Adrenal gland (tissue), 12 donors: Measurements from ENCODE around the gene JARID2. TPM values are rescaled to one million over a fixed set of nuclear protein-coding genes. Genes with fewer than 3 reads are reported as not detected.

Source experiments
- DNase-seq, 7 donors: peaks; one replicate each; pipeline ENCODE4 v3.0.0-alpha.2; 2019 to 2020
- H3K27ac ChIP-seq, 5 donors: fragments of 200-600 bp; sonication (generic) in 4 of 5; 1 replicate in 3 of 5; 2 replicates in 2 of 5; pipeline versions ENCODE4 v1.5.1 to v1.8.0; 2016 to 2020; ENCODE audit warnings: mild to moderate bottlenecking in 1 of 5
- H3K27me3 ChIP-seq: fragments of 200-600 bp; 2 replicates; pipeline ENCODE4 v1.8.0; 2021
- H3K36me3 ChIP-seq, 2 donors: fragments of 200-600 bp; replicated peaks in 1 of 2; 1 replicate in 1 of 2; 2 replicates in 1 of 2; pipeline versions ENCODE4 v1.5.1 to v1.8.0; 2018 to 2022
- H3K4me1 ChIP-seq, 2 donors: fragments of 200-600 bp; replicated peaks in 1 of 2; 1 replicate in 1 of 2; 2 replicates in 1 of 2; pipeline versions ENCODE4 v1.5.1 to v1.8.0; 2018 to 2021
- H3K4me3 ChIP-seq, 4 donors: fragments of 200-600 bp; sonication (generic) in 3 of 4; one replicate each; pipeline ENCODE4 v1.5.1; 2016 to 2018
- H3K9me3 ChIP-seq, 3 donors: fragments of 200-600 bp; sonication (generic) in 1 of 3; replicated peaks in 1 of 3; 1 replicate in 2 of 3; 2 replicates in 1 of 3; pipeline versions ENCODE4 v1.5.1 to v1.8.0; 2016 to 2021
- CTCF ChIP-seq, 6 experiments: fragments of 450-650 bp in 4 of 6; fragments of 200-600 bp in 2 of 6; sonication (generic) in 1 of 6; IDR thresholded peaks; 1 replicate in 5 of 6; 2 replicates in 1 of 6; pipeline versions ENCODE4 v1.5.1 to v1.8.0; 2016 to 2021; ENCODE audit warnings: antibody characterized with exemption in 6 of 6, mild to moderate bottlenecking in 2 of 6, moderate library complexity in 1 of 6
- POLR2A ChIP-seq, 2 donors: fragments of 450-650 bp; IDR thresholded peaks; one replicate each; pipeline ENCODE4 v1.6.1; 2017; ENCODE audit warnings: antibody characterized with exemption in 2 of 2, mild to moderate bottlenecking in 2 of 2, moderate library complexity in 1 of 2
- WGBS, 4 donors: extraction: QIAGEN DNeasy Blood & Tissue Kit in 2 of 4; methylation state at CpG; one replicate each; pipeline versions ENCODE4 v1.1.5 to v1.1.7; 2013 to 2017; 5-methylcytosine and 5-hydroxymethylcytosine counted together
- intact Hi-C, 2 donors: fragments of 100-400 bp; cut with DNase I; formaldehyde crosslinking; loops; one replicate each; pipeline versions ENCODE4 v1.14.1 to v1.15.0; 2022 to 2023
- polyA plus RNA-seq, 3 donors: library from polyadenylated mRNA; stranded (reverse); fragments of 200-250 nt in 2 of 3; fragments of 350-450 nt in 1 of 3; fragmentation: Illumina TruSeq in 1 of 3; extraction: RNeasy Lipid Tissue Mini Kit (QIAGEN cat#74804) in 1 of 3; gene quantifications; one replicate each; pipeline ENCODE4 v1.2.3, GENCODE V29; 2013 to 2014
- total RNA-seq, 9 donors: library from RNA; depleted of rRNA in 4 of 9; stranded (reverse); fragments of >200 nt in 4 of 9; fragments of 120-200 nt in 1 of 9; fragmentation: NEBNext Ultra II Directional in 1 of 9; extraction: Animal tissue kit (Norgen Biotek cat#: 25700) in 1 of 9; gene quantifications; one replicate each; pipeline versions ENCODE4 v1.1.0 to v1.2.4, GENCODE V29; 2013 to 2023
- donor health status: healthy with polysubstance abuse.
- donor health status: Bipolar disorder and iron deficiency.
- donor health status: DM: yes; HTN: yes; CAD: no.
- donor health status: DM: no; HTN: no; CAD: no.
- donor health status: DM: no; HTN: no; CAD: no.
- donor health status: DM: yes; HTN: yes; CAD: no.

JARID2 gene
- total and polyA plus RNA-seq, 12 donors, result 3.0 to 13.6 (median 8.2) TPM

- H3K9me3 ChIP-seq, result no peaks in the 10 kb centered on the region
- no peak for DNase-seq
- intact Hi-C loops, result no loop called here
- TF ChIP-seq CTCF (IDR thresholded peaks at IDR 0.05) (no peak), POLR2A (IDR thresholded peaks at IDR 0.05) (no peak)
- no peaks in the 10 kb centered on the region for H3K36me3 ChIP-seq
- H3K27me3 ChIP-seq, result no peaks in the 10 kb centered on the region
- H3K4me1 ChIP-seq, result peaks cover 10 to 48% of the 10 kb centered on the region in 2 donors
- 80 to 88% (median 86%) methylated on average over 8 to 9 of the region's 9 CpGs for WGBS, 4 donors
- H3K4me3 ChIP-seq, result no peak overlapping the region
- H3K27ac ChIP-seq, result no peak overlapping the region
Observed at GRCh38 chr6:15402406-15403045, 156.7 kb downstream of the JARID2 start.

GRCh38 chr6:15403094-15403755, 157.4 kb downstream of the JARID2 start:
- Histone ChIP-seq H3K4me1 (peaks cover 14 to 54% of the 10 kb centered on the region in 2 donors), H3K36me3 (no peaks in the 10 kb centered on the region), H3K9me3 (no peaks in the 10 kb centered on the region), H3K4me3 (no peak overlapping the region), H3K27me3 (no peaks in the 10 kb centered on the region), H3K27ac (no peak overlapping the region)
- TF ChIP-seq POLR2A (IDR thresholded peaks at IDR 0.05) (no peak), CTCF (IDR thresholded peaks at IDR 0.05) (no peak)
- 90 to 99% (median 94%) methylated on average over 6 of the region's 6 CpGs for WGBS, 4 donors
- no peak for DNase-seq
- intact Hi-C loops, result no loop called here

GRCh38 chr6:15404685-15404980, 158.8 kb downstream of the JARID2 start:
- intact Hi-C loops, result no loop called here
- H3K27ac ChIP-seq, result no peak overlapping the region
- no peaks in the 10 kb centered on the region for H3K27me3 ChIP-seq
- no peak overlapping the region for H3K4me3 ChIP-seq
- no peaks in the 10 kb centered on the region for H3K36me3 ChIP-seq
- H3K9me3 ChIP-seq, result no peaks in the 10 kb centered on the region
- H3K4me1 ChIP-seq, result peaks cover 11 to 42% of the 10 kb centered on the region in 2 donors
- no peak for DNase-seq
- TF ChIP-seq POLR2A (IDR thresholded peaks at IDR 0.05) (no peak), CTCF (IDR thresholded peaks at IDR 0.05) (no peak)

- no peaks in the 10 kb centered on the region for H3K27me3 ChIP-seq
- H3K9me3 ChIP-seq, result no peaks in the 10 kb centered on the region
- H3K4me3 ChIP-seq, result no peak overlapping the region
- no peak for DNase-seq
- no peak overlapping the region for H3K27ac ChIP-seq
- WGBS, 4 donors, result 84 to 94% (median 90%) methylated on average over 11 of the region's 11 CpGs
- no peaks in the 10 kb centered on the region for H3K36me3 ChIP-seq
- peaks cover 10 to 37% of the 10 kb centered on the region in 2 donors for H3K4me1 ChIP-seq
- intact Hi-C loops, result no loop called here
- TF ChIP-seq POLR2A (IDR thresholded peaks at IDR 0.05) (no peak), CTCF (IDR thresholded peaks at IDR 0.05) (no peak)
Observed at GRCh38 chr6:15405129-15406068, 159.5 kb downstream of the JARID2 start.
